Skin epidermis (tissue), 12 donors: Measurements from ENCODE around the gene WTIP.
"Not testable (repeated sequence)": the region's sequence is repeated elsewhere in the genome, so short reads cannot be mapped to it uniquely, and the experiment has no call there.

Experiments
- H3K27ac ChIP-seq, 21 experiments: fragments of 200-600 bp; sonication (generic) in 11 of 21; one replicate each; pipeline ENCODE4 v1.5.0; 2020; ENCODE audit warnings: mild to moderate bottlenecking in 3 of 21, inconsistent platforms in 2 of 21, moderate library complexity in 2 of 21
- H3K4me3 ChIP-seq, 7 experiments: fragments of 200-600 bp; sonication (generic) in 2 of 7; one replicate each; pipeline ENCODE4 v1.5.0; 2020; ENCODE audit warnings: inconsistent platforms in 2 of 7, mild to moderate bottlenecking in 2 of 7, moderate library complexity in 1 of 7

The WTIP gene

GRCh38 chr19:34475975-34476594, 5.5 kb upstream of the WTIP start:
- peak overlapping the region in 7 of 21 experiments; percentile 5 to 61 (median 50) for H3K27ac ChIP-seq

GRCh38 chr19:34478496-34478895, 3.1 kb upstream of the WTIP start:
- not testable (repeated sequence) for H3K4me3 ChIP-seq, H3K27ac ChIP-seq

More at GRCh38 chr19:34475975-34476594, 5.5 kb upstream of the WTIP start:
- H3K4me3 ChIP-seq, result no peak overlapping the region

GRCh38 chr19:34479396-34479795, 2.2 kb upstream of the WTIP start:
- Histone ChIP-seq H3K27ac (no peak overlapping the region), H3K4me3 (no peak overlapping the region)

DNA sequence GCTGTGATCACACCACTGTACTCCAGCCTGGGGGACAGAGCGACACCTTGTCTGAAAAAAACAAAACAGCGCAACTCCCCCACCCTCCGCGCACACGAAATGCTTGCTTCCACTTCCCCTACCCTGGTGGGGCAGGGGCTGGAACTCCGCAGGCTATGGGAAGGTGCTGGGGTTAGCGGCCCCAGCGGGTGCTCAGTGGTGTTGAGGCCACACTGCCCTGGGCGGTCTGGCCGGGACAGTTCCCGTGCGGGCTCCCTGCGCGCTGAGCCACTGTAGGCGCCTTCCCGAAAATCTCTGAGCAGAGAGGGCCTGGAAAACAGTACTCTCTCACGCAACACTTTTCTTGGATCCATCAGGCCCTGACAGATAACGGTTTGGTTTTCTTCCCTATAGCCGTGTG, 1.1 kb upstream of the WTIP start:
- peak overlapping the region in 1 of 7 experiments; percentile 66 for H3K4me3 ChIP-seq

DNA sequence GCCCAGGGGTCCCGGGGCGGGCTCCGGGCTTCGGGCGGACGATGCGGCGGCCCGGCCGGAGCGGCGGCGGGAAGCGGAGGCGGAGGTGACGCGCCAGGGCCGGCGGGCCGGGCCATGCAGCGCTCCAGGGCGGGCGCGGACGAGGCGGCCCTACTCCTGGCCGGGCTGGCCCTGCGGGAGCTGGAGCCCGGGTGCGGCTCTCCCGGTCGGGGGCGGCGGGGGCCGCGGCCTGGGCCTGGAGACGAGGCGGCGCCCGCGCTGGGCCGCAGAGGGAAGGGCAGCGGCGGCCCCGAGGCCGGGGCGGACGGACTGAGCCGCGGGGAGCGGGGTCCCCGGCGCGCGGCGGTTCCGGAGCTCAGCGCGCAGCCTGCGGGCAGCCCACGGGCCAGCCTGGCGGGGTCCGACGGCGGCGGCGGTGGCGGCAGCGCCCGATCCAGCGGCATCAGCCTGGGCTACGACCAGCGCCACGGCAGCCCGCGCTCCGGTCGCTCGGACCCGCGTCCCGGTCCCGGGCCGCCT, 362 bp downstream of the WTIP start:
- peak overlapping the region in 14 of 21 experiments; percentile 5 to 82 (median 66) for H3K27ac ChIP-seq
- peak overlapping the region; percentile 34 to 66 (median 50) for H3K4me3 ChIP-seq

More for the DNA sequence above, 1.1 kb upstream of the WTIP start:
- peak overlapping the region in 7 of 21 experiments; percentile 43 to 80 (median 77) for H3K27ac ChIP-seq

- peak overlapping the region in 14 of 21 experiments; percentile 5 to 82 (median 66) for H3K27ac ChIP-seq
- peak overlapping the region; percentile 34 to 66 (median 50) for H3K4me3 ChIP-seq
Observed at GRCh38 chr19:34482380-34483250, 1.1 kb downstream of the WTIP start.

DNA sequence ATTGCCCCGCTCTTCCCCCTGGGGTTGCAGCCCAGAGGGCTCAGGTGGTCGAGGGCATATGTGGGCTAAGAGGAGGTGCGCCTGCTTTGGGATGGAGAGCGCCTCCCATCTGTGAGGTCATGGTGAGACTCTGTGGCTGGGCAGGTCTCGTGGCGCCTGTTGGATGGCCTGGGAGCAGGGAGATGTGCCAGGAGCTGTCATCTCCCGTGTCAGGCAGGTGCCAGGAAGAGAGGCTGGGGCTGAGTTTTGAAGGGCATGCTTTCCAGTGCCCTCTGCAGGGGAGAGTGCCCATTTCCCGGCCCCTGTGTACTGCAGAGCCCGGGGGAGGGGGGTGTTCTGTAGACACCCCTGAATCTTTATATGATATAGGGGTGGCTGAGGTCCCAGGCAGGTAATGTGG, 2.8 kb downstream of the WTIP start:
- Histone ChIP-seq H3K27ac (no peak overlapping the region), H3K4me3 (no peak overlapping the region)

- peak overlapping the region in 1 of 21 experiments; percentile 18 for H3K27ac ChIP-seq
Observed at GRCh38 chr19:34485831-34486230, 4.3 kb downstream of the WTIP start.

GRCh38 chr19:34487651-34488051, 6.1 kb downstream of the WTIP start:
- Histone ChIP-seq H3K27ac (no peak overlapping the region), H3K4me3 (no peak overlapping the region)

More at GRCh38 chr19:34485831-34486230, 4.3 kb downstream of the WTIP start:
- no peak overlapping the region for H3K4me3 ChIP-seq

GRCh38 chr19:34489175-34489574, 7.6 kb downstream of the WTIP start:
- Histone ChIP-seq H3K27ac (no peak overlapping the region), H3K4me3 (no peak overlapping the region)

GRCh38 chr19:34490141-34490766, 8.7 kb downstream of the WTIP start:
- no peak overlapping the region for H3K27ac ChIP-seq

DNA sequence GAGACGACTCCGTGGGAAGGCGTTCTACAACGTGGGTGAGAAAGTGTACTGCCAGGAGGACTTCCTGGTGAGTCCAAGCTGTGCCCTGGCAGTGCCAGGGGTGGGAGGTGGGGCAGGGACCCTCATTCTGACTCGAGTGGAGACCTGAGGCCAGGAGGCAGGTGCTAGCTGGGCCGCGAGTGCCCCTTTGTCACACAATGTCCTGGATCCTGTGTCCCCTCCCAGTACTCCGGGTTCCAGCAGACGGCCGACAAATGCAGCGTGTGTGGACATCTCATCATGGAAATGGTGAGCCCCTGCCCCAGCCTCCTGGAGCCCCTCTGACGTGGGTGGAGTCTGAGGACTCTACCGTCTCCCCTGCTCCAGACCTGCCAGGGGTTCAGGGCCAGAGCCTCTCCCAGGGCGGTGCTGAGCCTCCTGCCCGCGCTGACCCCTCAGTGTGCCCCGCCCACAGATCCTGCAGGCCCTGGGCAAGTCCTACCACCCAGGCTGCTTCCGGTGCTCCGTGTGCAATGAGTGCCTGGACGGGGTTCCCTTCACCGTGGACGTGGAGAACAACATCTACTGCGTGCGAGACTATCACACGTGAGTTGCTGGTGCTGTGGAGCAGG, 11.6 kb downstream of the WTIP start:
- Histone ChIP-seq H3K27ac (no peak overlapping the region), H3K4me3 (no peak overlapping the region)

More at GRCh38 chr19:34490141-34490766, 8.7 kb downstream of the WTIP start:
- H3K4me3 ChIP-seq, result no peak overlapping the region

DNA sequence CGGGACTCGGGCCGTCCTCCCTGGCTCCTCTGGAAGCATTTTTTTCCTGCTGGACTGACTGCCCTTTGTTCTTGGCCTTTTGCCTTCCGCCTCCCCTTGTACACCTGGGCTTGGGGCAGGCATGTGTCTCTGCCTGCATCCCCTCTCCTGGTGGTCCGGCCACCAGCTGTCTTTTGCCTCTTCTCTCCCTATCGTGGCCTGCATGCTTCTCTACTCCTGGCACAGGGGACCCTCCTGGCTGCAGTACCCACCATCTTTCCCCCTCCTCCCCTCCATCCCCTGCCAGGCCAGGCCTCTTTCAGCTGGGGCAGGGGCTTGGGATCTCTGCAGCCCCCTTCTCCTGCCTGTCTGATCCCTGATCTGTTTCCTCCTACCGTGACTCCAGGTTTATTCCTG, 12.1 kb downstream of the WTIP start:
- H3K4me3 ChIP-seq, result no peak overlapping the region

GRCh38 chr19:34494601-34495000, 13.0 kb downstream of the WTIP start:
- no peak overlapping the region for H3K27ac ChIP-seq
- H3K4me3 ChIP-seq, result no peak overlapping the region

More for the DNA sequence above, 12.1 kb downstream of the WTIP start:
- H3K27ac ChIP-seq, result no peak overlapping the region

DNA sequence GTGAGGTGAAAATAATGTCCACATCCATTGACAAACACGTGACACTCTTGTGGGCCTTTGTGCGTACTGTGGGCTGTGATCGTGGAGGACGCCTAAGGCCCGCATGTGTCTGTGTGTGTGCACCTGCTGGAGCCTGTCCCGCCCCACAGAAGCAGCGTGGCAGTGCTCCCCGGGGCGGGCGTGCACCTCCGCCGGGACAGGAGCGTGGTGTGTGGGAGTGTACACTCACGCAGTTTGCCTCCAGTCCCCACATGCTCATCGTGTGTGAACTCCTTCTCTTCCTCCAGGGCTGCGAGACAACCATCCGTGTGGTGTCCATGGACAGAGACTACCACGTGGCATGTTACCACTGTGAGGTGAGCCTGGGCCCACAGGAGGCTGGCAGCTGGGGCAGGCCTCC, 13.9 kb downstream of the WTIP start:
- Histone ChIP-seq H3K27ac (no peak overlapping the region), H3K4me3 (no peak overlapping the region)

GRCh38 chr19:34497112-34497805, 15.7 kb downstream of the WTIP start:
- Histone ChIP-seq H3K27ac (no peak overlapping the region), H3K4me3 (no peak overlapping the region)

DNA sequence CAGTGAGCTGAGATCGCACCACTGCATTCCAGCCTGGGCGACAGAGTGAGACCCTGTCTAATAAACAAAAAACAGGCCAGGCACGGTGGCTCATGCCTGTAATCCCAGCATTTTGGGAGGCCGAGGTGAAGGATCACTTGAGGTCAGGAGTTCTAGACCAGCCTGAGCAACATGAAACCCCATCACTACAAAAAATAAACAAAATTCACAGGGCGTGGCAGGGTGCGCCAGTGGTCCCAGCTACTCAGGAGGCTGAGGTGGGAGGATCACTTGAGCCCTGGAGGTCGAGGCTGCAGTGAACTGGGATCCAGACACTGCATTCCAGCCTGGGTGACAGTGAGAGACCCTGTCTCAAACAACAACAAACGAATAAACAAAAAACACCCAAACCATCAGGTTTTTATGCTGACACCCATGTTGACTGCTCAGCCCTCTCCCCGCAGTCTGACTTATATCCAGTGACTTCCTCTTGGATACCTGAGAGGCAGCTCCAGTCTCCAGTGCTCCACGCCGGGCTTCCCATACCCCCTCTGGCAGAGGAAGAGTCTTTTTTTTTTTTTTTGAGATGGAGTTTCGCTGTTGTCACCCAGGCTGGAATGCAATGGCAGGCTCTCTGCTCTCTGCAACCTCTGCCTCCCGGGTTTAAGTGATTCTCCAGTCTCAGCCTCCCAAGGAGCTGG, 17.7 kb downstream of the WTIP start:
- Histone ChIP-seq H3K27ac (peak overlapping the region in 1 of 21 experiments; percentile 79), H3K4me3 (no peak overlapping the region)

- Histone ChIP-seq H3K4me3 (no peak overlapping the region), H3K27ac (peak overlapping the region in 2 of 21 experiments; percentile 0 to 79)
Observed at GRCh38 chr19:34500656-34501120, 19.1 kb downstream of the WTIP start.
